IMR-90 (cell line): ENCODE results near the gene PI4KA. TPM values are rescaled to one million over a fixed set of nuclear protein-coding genes. Genes with fewer than 3 reads are reported as not detected.

ENCODE experiments used
- ATAC-seq: fragments of 200-7000 bp; cut with Tn5 transposase; 2 replicates; pipeline ENCODE4 v1.9.1; 2020; ENCODE audit warnings: low read depth, mild to moderate bottlenecking, moderate library complexity
- BruUV-seq: library from RNA; stranded (reverse); fragments of 400-500 nt; replicated peaks from 2 replicates; lab custom pipeline; 2021; lab: Mats Ljungman, UMichigan
- CTCF ChIA-PET: fragments of 300-600 bp; formaldehyde crosslinking; extraction: SDS; loops from one replicate; lab custom pipeline; 2021; ENCODE audit warnings: antibody characterized with exemption; lab: Yijun Ruan, JAX
- POLR2A ChIA-PET: fragments of 300-600 bp; sonication (Branson Sonifier 250); formaldehyde crosslinking; loops from one replicate; lab custom pipeline; 2022; ENCODE audit warnings: antibody characterized with exemption; ENCODE audit not compliant: unreplicated experiment; lab: Charles Lee
- DNase-seq: peaks from one replicate; pipeline ENCODE4 v3.0.0; 2013
- H2AFZ ChIP-seq: replicated peaks from 2 replicates; pipeline ENCODE3; 2013; ENCODE audit warnings: low read length, mild to moderate bottlenecking; ENCODE audit not compliant: poor library complexity
- H2AK5ac ChIP-seq: 2 replicates; pipeline ENCODE4 v1.6.1; 2013; ENCODE audit warnings: low read depth, low read length, inconsistent platforms
- H2AK9ac ChIP-seq: replicated peaks from 2 replicates; pipeline ENCODE3; 2013; ENCODE audit warnings: mild to moderate bottlenecking, low read depth, low read length, moderate library complexity; ENCODE audit not compliant: poor library complexity
- H2BK120ac ChIP-seq: 2 replicates; pipeline ENCODE4 v1.6.1; 2013; ENCODE audit warnings: low read depth, low read length, inconsistent platforms
- H2BK15ac ChIP-seq: 3 replicates; pipeline ENCODE4 v1.6.1; 2013; ENCODE audit warnings: low read depth, low read length, inconsistent platforms
- H2BK20ac ChIP-seq: 2 replicates; pipeline ENCODE4 v1.6.1; 2013; ENCODE audit warnings: low read depth, mild to moderate bottlenecking, inconsistent platforms, low read length, moderate library complexity
- H2BK5ac ChIP-seq: 2 replicates; pipeline ENCODE4 v1.6.1; 2013; ENCODE audit warnings: mild to moderate bottlenecking, low read depth, low read length, inconsistent platforms; ENCODE audit not compliant: poor library complexity, severe bottlenecking
- H3K14ac ChIP-seq: replicated peaks from 2 replicates; pipeline ENCODE4 v1.6.1; 2013; ENCODE audit warnings: low read depth, low read length, inconsistent platforms
- H3K18ac ChIP-seq: 2 replicates; pipeline ENCODE4 v1.6.1; 2013; ENCODE audit warnings: low read depth, low read length, control low read depth
- H3K23ac ChIP-seq: 2 replicates; pipeline ENCODE4 v1.6.1; 2013; ENCODE audit warnings: low read depth, low read length, inconsistent platforms
- H3K27ac ChIP-seq: 2 replicates; pipeline ENCODE4 v1.5.1; 2013; ENCODE audit warnings: mild to moderate bottlenecking, control low read depth, low read length; ENCODE audit not compliant: insufficient read depth
- H3K27me3 ChIP-seq: 2 replicates; pipeline ENCODE4 v1.6.1; 2013; ENCODE audit warnings: low read length; ENCODE audit not compliant: control insufficient read depth, insufficient read depth
- H3K36me3 ChIP-seq: 2 replicates; pipeline ENCODE4 v1.6.1; 2013; ENCODE audit warnings: low read length, mixed read lengths; ENCODE audit not compliant: control insufficient read depth, insufficient read depth
- H3K4ac ChIP-seq: 2 replicates; pipeline ENCODE4 v1.6.1; 2013; ENCODE audit warnings: low read depth, low read length, inconsistent platforms
- H3K4me1 ChIP-seq: 2 replicates; pipeline ENCODE4 v1.6.1; 2013; ENCODE audit warnings: low read length, mixed read lengths; ENCODE audit not compliant: control insufficient read depth, insufficient read depth
- H3K4me2 ChIP-seq: 2 replicates; pipeline ENCODE4 v1.6.1; 2013; ENCODE audit warnings: low read depth, mild to moderate bottlenecking, control low read depth, low read length, moderate library complexity
- H3K4me3 ChIP-seq: 2 replicates; pipeline ENCODE4 v1.5.1; 2013; ENCODE audit warnings: low read depth, mild to moderate bottlenecking, control low read depth, low read length, moderate library complexity; ENCODE audit not compliant: insufficient read depth
- H3K56ac ChIP-seq: 2 replicates; pipeline ENCODE4 v1.6.1; 2013; ENCODE audit warnings: low read length, inconsistent platforms; ENCODE audit not compliant: insufficient read depth; ENCODE audit errors: extremely low read depth
- H3K79me1 ChIP-seq, 2 experiments: 2 replicates each; pipeline ENCODE4 v1.6.1; 2013; ENCODE audit warnings: low read length in 2 of 2, inconsistent platforms in 1 of 2, low read depth in 1 of 2
- H3K9ac ChIP-seq: 2 replicates; pipeline ENCODE4 v1.6.1; 2013; ENCODE audit warnings: low read depth, low read length, control low read depth
- H3K9me1 ChIP-seq: 2 replicates; pipeline ENCODE4 v1.6.1; 2013; ENCODE audit warnings: low read length, inconsistent platforms; ENCODE audit not compliant: insufficient read depth
- H3K9me3 ChIP-seq: 2 replicates; pipeline ENCODE4 v1.6.1; 2013; ENCODE audit warnings: low read length; ENCODE audit not compliant: control insufficient read depth, insufficient read depth
- H4K20me1 ChIP-seq: 2 replicates; pipeline ENCODE4 v1.6.1; 2013; ENCODE audit warnings: low read length, inconsistent platforms; ENCODE audit not compliant: insufficient read depth
- H4K5ac ChIP-seq: 2 replicates; pipeline ENCODE4 v1.6.1; 2013; ENCODE audit warnings: mild to moderate bottlenecking, low read depth, low read length, control low read depth
- H4K8ac ChIP-seq, 2 experiments: 2 replicates each; pipeline ENCODE4 v1.6.1; 2013; ENCODE audit warnings: low read depth in 2 of 2, low read length in 2 of 2, control low read depth in 1 of 2, inconsistent platforms in 1 of 2
- H4K91ac ChIP-seq: 2 replicates; pipeline ENCODE4 v1.6.1; 2013; ENCODE audit warnings: low read depth, low read length, inconsistent platforms; ENCODE audit not compliant: insufficient read depth
- BHLHE40 ChIP-seq: fragments of 150-350 bp; IDR thresholded peaks from 2 replicates; pipeline ENCODE4 v1.6.1; 2016; ENCODE audit warnings: mild to moderate bottlenecking, low read depth, low read length
- CEBPB ChIP-seq: IDR thresholded peaks from 2 replicates; pipeline ENCODE4 v1.6.1; 2012; ENCODE audit warnings: low read depth, low read length, improper control_type of control experiment
- CHD1 ChIP-seq: IDR thresholded peaks from 2 replicates; pipeline ENCODE4 v1.6.1; 2012; ENCODE audit warnings: low read depth, low read length, improper control_type of control experiment
- FOS ChIP-seq: fragments of 150-350 bp; IDR thresholded peaks from 2 replicates; pipeline ENCODE4 v1.6.1; 2016; ENCODE audit warnings: low read depth, low read length
- MAFK ChIP-seq: IDR thresholded peaks from 2 replicates; pipeline ENCODE4 v1.6.1; 2012; ENCODE audit warnings: low read depth, low read length, improper control_type of control experiment
- MAZ ChIP-seq: IDR thresholded peaks from 2 replicates; pipeline ENCODE4 v1.6.1; 2012; ENCODE audit warnings: low read depth, mild to moderate bottlenecking, low read length, improper control_type of control experiment, moderate library complexity, borderline replicate concordance
- MXI1 ChIP-seq: IDR thresholded peaks from 2 replicates; pipeline ENCODE4 v1.6.1; 2012; ENCODE audit warnings: low read depth, mild to moderate bottlenecking, low read length, moderate library complexity, borderline replicate concordance
- NFE2L2 ChIP-seq: fragments of 150-350 bp; IDR thresholded peaks from 2 replicates; pipeline ENCODE4 v1.6.1; 2016; ENCODE audit warnings: low read depth, mild to moderate bottlenecking, low read length
- POLR2A ChIP-seq: IDR thresholded peaks from 2 replicates; pipeline ENCODE4 v1.6.1; 2012; ENCODE audit warnings: mild to moderate bottlenecking, low read depth, low read length
- RAD21 ChIP-seq: IDR thresholded peaks from 2 replicates; pipeline ENCODE4 v1.6.1; 2012; ENCODE audit warnings: low read length, improper control_type of control experiment
- RCOR1 ChIP-seq: IDR thresholded peaks from 2 replicates; pipeline ENCODE4 v1.6.1; 2012; ENCODE audit warnings: mild to moderate bottlenecking, low read length, improper control_type of control experiment; ENCODE audit not compliant: insufficient replicate concordance
- RFX5 ChIP-seq: IDR thresholded peaks from 2 replicates; pipeline ENCODE4 v1.8.0; 2012; ENCODE audit warnings: low read depth, mild to moderate bottlenecking, low read length, moderate library complexity
- SMC3 ChIP-seq: fragments of 150-350 bp; IDR thresholded peaks from 2 replicates; pipeline ENCODE4 v1.6.1; 2016; ENCODE audit warnings: low read depth, mild to moderate bottlenecking, antibody characterized with exemption, low read length, moderate library complexity
- WGBS, 2 experiments: methylation state at CpG; one replicate each; pipeline versions ENCODE4 v1.1.5 to v1.1.7; 2013; ENCODE audit warnings: missing lambda C conversion rate in 2 of 2; ENCODE audit not compliant: insufficient read length in 1 of 2; ENCODE audit errors: extremely low coverage in 2 of 2; 5-methylcytosine and 5-hydroxymethylcytosine counted together
- dilution Hi-C: fragments of 300-500 bp; cut with HindIII; formaldehyde crosslinking; loops from one replicate; pipeline ENCODE4 v1.14.3; 2018; ENCODE audit warnings: low sequenced_read_pairs; ENCODE audit not compliant: unreplicated experiment
- in situ Hi-C: fragments of 300-500 bp; cut with MboI; formaldehyde crosslinking; loops from 3 replicates; pipeline ENCODE4 v1.14.3; 2019; ENCODE audit warnings: low sequenced_read_pairs, inconsistent platforms, mixed read lengths
- intact Hi-C: fragments of 100-400 bp; cut with micrococcal nuclease; formaldehyde crosslinking; loops from 2 replicates; pipeline ENCODE4 v1.10.0; 2022
- polyA plus RNA-seq, 3 experiments: library from polyadenylated mRNA; depleted of rRNA; stranded (reverse); fragments of >200 nt; gene quantifications; 2 replicates each; pipeline ENCODE4 v1.2.3, GENCODE V29; 2012; ENCODE audit warnings: low replicate concordance in 1 of 3
- total RNA-seq: library from RNA; depleted of rRNA; stranded (reverse); fragments of >200 nt; gene quantifications from 2 replicates; pipeline ENCODE4 v1.2.3, GENCODE V29; 2012
- TF ChIP-seq, protein P1 (sequence below): fragments of 150-350 bp; IDR thresholded peaks from 2 replicates; pipeline ENCODE4 v1.6.1; 2017; ENCODE audit warnings: mild to moderate bottlenecking, antibody characterized with exemption, low read length, low read depth
- TF ChIP-seq, protein P2 (sequence below): fragments of 150-350 bp; IDR thresholded peaks from 2 replicates; pipeline ENCODE4 v1.6.1; 2016; ENCODE audit warnings: low read depth, mild to moderate bottlenecking, low read length, moderate library complexity, borderline replicate concordance
- TF ChIP-seq, protein P3 (sequence below): conservative IDR thresholded peaks from 2 replicates; pipeline ENCODE4 v1.5.1; 2012; ENCODE audit warnings: mild to moderate bottlenecking, low read depth, low read length, improper control_type of control experiment

PI4KA gene
- total and polyA plus RNA-seq, 2 of the 4 experiments (the other 2 are of a cell fraction): 16.8 to 35.5 TPM

DNA sequence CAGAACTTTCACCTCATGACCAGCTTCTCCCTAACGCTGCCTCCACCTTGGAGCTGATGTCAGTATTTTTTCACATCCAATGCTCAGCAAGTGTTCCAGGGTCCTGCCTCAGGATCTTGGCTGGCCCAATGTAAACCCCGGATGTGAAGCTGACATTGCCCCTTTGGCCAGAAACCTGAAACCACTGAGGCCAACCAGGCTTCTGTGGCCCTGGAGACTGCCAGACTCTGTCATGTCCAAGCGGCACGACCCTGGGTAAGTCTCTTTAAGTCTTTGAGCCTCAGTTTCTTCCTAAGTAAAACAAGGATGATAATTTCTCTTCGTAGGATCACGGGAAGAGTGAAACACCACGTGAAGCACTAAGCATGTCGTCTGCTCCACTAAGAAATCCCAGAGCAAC lies 61.9 kb downstream of the PI4KA start:
- no peak overlapping the region for H3K56ac ChIP-seq
- in situ Hi-C loops (no loop called here), intact Hi-C loops (no loop called here), dilution Hi-C loops (no loop called here)
- no peak overlapping the region for H4K5ac ChIP-seq
- no peaks in the 10 kb centered on the region for H3K79me1 ChIP-seq
- no peak overlapping the region for H2AFZ ChIP-seq
- no peak overlapping the region for H2AK9ac ChIP-seq
- H4K91ac ChIP-seq: no peak overlapping the region
- H3K27ac ChIP-seq: no peak overlapping the region
- DNase-seq (no peak), ATAC-seq (no peak)
- H2BK120ac ChIP-seq: no peak overlapping the region
- peaks cover 52% of the 10 kb centered on the region for H3K36me3 ChIP-seq
- H3K27me3 ChIP-seq: no peaks in the 10 kb centered on the region
- no peak overlapping the region for H3K14ac ChIP-seq
- no peak overlapping the region for H2BK5ac ChIP-seq
- H2BK20ac ChIP-seq: no peak overlapping the region
- no peaks in the 10 kb centered on the region for H4K20me1 ChIP-seq
- TF ChIP-seq, protein P1, sequence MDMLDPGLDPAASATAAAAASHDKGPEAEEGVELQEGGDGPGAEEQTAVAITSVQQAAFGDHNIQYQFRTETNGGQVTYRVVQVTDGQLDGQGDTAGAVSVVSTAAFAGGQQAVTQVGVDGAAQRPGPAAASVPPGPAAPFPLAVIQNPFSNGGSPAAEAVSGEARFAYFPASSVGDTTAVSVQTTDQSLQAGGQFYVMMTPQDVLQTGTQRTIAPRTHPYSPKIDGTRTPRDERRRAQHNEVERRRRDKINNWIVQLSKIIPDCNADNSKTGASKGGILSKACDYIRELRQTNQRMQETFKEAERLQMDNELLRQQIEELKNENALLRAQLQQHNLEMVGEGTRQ: no peak
- TF ChIP-seq POLR2A: no peak
- no peak for TF ChIP-seq RCOR1
- TF ChIP-seq MAFK: no peak
- no peak for TF ChIP-seq MXI1
- no peak for TF ChIP-seq NFE2L2
- no peak for TF ChIP-seq CEBPB
- no peak for TF ChIP-seq BHLHE40
- no peak for TF ChIP-seq MAZ
- no peak for TF ChIP-seq SMC3
- TF ChIP-seq FOS: no peak
- no peak for TF ChIP-seq RFX5
- TF ChIP-seq CHD1: no peak
- no peak for TF ChIP-seq RAD21
- TF ChIP-seq, protein P2, sequence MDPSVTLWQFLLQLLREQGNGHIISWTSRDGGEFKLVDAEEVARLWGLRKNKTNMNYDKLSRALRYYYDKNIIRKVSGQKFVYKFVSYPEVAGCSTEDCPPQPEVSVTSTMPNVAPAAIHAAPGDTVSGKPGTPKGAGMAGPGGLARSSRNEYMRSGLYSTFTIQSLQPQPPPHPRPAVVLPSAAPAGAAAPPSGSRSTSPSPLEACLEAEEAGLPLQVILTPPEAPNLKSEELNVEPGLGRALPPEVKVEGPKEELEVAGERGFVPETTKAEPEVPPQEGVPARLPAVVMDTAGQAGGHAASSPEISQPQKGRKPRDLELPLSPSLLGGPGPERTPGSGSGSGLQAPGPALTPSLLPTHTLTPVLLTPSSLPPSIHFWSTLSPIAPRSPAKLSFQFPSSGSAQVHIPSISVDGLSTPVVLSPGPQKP: no peak
- TF ChIP-seq, protein P3, sequence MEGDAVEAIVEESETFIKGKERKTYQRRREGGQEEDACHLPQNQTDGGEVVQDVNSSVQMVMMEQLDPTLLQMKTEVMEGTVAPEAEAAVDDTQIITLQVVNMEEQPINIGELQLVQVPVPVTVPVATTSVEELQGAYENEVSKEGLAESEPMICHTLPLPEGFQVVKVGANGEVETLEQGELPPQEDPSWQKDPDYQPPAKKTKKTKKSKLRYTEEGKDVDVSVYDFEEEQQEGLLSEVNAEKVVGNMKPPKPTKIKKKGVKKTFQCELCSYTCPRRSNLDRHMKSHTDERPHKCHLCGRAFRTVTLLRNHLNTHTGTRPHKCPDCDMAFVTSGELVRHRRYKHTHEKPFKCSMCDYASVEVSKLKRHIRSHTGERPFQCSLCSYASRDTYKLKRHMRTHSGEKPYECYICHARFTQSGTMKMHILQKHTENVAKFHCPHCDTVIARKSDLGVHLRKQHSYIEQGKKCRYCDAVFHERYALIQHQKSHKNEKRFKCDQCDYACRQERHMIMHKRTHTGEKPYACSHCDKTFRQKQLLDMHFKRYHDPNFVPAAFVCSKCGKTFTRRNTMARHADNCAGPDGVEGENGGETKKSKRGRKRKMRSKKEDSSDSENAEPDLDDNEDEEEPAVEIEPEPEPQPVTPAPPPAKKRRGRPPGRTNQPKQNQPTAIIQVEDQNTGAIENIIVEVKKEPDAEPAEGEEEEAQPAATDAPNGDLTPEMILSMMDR: no peak
- H2BK15ac ChIP-seq: no peak overlapping the region
- no peak overlapping the region for H3K9ac ChIP-seq
- H2AK5ac ChIP-seq: no peak overlapping the region
- H3K4me1 ChIP-seq: 0 out of 2 replicates have a peak, but pooled peaks cover 2% of the 10 kb centered on the region
- CTCF ChIA-PET: no interaction called here
- H3K4me3 ChIP-seq: no peak overlapping the region
- no peaks in the 10 kb centered on the region for H3K9me3 ChIP-seq
- 93% methylated on average over 7 of the region's 8 CpGs; no CpG with 5 or more reads in 1 of the 2 experiments for WGBS, 2 experiments
- no TSS peak for BruUV-seq
- no peak overlapping the region for H3K4ac ChIP-seq
- H3K18ac ChIP-seq: no peak overlapping the region
- POLR2A ChIA-PET: no interaction called here
- peaks cover 7% of the 10 kb centered on the region; the same call in 1 of the 2 replicates for H3K9me1 ChIP-seq
- H4K8ac ChIP-seq: no peak overlapping the region
- no peak overlapping the region for H3K23ac ChIP-seq
- H3K4me2 ChIP-seq: no peak overlapping the region
